ENCODE data around the gene CCM2. TPM values are rescaled to one million over a fixed set of nuclear protein-coding genes. Genes with fewer than 3 reads are reported as not detected.
"Not testable (repeated sequence)": the region's sequence is repeated elsewhere in the genome, so short reads cannot be mapped to it uniquely, and the experiment has no call there.

Gene CCM2
- total and polyA plus RNA-seq, 2 experiments from 2014 or later: 24.9 to 40.1 TPM

DNA sequence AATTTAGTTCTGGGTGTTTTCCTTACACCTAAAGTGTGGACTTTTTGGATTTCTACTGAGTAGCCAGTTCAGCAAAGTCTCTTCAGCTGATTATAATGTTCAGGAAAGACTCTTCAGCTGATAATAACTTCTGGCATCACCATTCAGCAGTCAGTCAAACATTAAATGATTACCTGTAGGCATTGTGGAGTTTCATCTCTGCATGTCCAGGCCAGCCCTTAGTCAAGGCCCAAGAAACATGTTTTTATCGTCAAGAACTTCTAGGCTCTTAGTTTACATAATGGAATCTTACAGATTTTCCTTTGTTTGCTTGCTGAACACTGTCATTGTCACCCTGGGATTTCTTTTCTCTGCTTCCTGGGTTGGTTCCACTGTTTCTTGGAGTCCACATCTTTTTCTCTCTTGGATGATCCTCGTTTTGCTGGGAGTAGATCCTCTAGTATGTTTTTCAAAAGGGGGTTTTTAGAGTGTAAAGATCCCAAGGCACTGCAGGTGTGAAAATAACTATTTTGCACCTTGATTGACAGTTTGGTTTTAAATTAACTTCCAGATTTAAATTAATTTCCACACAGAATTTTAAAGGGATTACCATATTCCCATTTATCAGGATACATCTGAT lies 24.2 kb downstream of the CCM2 start:
- DNase-seq (ENCODE audit: low spot score) (no peak), ATAC-seq (no peak)
- Histone ChIP-seq H3K4me3 (no peak overlapping the region), H2AFZ (no peak overlapping the region), H3K4me1 (ENCODE audit: insufficient read depth) (no peaks in the 10 kb centered on the region), H4K20me1 (replicated peaks; ENCODE audit: insufficient read depth) (peaks cover 22% of the 10 kb centered on the region; the same call in 1 of the 2 replicates), H3K27ac (ENCODE audit: low read depth) (no peak overlapping the region), H3K9me2 (ENCODE audit: insufficient read depth) (no peaks in the 10 kb centered on the region), H3K79me2 (replicated peaks; ENCODE audit: insufficient read depth) (peaks cover 41% of the 10 kb centered on the region), H3K36me3 (ENCODE audit: insufficient read depth) (no peaks in the 10 kb centered on the region), H3K4me2 (no peak overlapping the region), H3F3A (replicated peaks; ENCODE audit: low read depth) (no peaks in the 10 kb centered on the region), H3K27me3 (ENCODE audit: insufficient read depth) (no peaks in the 10 kb centered on the region)
- Mint-ChIP-seq H3K27me3 (ENCODE audit: insufficient read depth, low read depth, poor library complexity) (peaks cover 2% of the 10 kb centered on the region), H3K9me3 (peaks cover 3% of the 10 kb centered on the region; the same call in 1 of the 3 replicates), H3K36me3 (ENCODE audit: low read depth) (0 out of 3 replicates have a peak, but pooled peaks cover 2% of the 10 kb centered on the region), H3K4me1 (peaks cover 3% of the 10 kb centered on the region; the same call in 2 of the 3 replicates), H3K27ac (no peak overlapping the region), H3K4me3 (no peak overlapping the region)
- TF ChIP-seq, protein P1, sequence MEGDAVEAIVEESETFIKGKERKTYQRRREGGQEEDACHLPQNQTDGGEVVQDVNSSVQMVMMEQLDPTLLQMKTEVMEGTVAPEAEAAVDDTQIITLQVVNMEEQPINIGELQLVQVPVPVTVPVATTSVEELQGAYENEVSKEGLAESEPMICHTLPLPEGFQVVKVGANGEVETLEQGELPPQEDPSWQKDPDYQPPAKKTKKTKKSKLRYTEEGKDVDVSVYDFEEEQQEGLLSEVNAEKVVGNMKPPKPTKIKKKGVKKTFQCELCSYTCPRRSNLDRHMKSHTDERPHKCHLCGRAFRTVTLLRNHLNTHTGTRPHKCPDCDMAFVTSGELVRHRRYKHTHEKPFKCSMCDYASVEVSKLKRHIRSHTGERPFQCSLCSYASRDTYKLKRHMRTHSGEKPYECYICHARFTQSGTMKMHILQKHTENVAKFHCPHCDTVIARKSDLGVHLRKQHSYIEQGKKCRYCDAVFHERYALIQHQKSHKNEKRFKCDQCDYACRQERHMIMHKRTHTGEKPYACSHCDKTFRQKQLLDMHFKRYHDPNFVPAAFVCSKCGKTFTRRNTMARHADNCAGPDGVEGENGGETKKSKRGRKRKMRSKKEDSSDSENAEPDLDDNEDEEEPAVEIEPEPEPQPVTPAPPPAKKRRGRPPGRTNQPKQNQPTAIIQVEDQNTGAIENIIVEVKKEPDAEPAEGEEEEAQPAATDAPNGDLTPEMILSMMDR (conservative IDR thresholded peaks at IDR 0.05; ENCODE audit: low read depth in 2 of 2): no peak
- TF ChIP-seq CREB1 (CRISPR knock-in tag; IDR thresholded peaks at IDR 0.05; ENCODE audit: low read depth): no peak
- TF ChIP-seq STAT1 (IDR thresholded peaks at IDR 0.05; ENCODE audit: unreplicated experiment): no peak
- TF ChIP-seq, protein P2, sequence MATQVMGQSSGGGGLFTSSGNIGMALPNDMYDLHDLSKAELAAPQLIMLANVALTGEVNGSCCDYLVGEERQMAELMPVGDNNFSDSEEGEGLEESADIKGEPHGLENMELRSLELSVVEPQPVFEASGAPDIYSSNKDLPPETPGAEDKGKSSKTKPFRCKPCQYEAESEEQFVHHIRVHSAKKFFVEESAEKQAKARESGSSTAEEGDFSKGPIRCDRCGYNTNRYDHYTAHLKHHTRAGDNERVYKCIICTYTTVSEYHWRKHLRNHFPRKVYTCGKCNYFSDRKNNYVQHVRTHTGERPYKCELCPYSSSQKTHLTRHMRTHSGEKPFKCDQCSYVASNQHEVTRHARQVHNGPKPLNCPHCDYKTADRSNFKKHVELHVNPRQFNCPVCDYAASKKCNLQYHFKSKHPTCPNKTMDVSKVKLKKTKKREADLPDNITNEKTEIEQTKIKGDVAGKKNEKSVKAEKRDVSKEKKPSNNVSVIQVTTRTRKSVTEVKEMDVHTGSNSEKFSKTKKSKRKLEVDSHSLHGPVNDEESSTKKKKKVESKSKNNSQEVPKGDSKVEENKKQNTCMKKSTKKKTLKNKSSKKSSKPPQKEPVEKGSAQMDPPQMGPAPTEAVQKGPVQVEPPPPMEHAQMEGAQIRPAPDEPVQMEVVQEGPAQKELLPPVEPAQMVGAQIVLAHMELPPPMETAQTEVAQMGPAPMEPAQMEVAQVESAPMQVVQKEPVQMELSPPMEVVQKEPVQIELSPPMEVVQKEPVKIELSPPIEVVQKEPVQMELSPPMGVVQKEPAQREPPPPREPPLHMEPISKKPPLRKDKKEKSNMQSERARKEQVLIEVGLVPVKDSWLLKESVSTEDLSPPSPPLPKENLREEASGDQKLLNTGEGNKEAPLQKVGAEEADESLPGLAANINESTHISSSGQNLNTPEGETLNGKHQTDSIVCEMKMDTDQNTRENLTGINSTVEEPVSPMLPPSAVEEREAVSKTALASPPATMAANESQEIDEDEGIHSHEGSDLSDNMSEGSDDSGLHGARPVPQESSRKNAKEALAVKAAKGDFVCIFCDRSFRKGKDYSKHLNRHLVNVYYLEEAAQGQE (IDR thresholded peaks at IDR 0.05; ENCODE audit: unreplicated experiment): no peak
- TF ChIP-seq JUNB (IDR thresholded peaks at IDR 0.05; ENCODE audit: unreplicated experiment): no peak
- TF ChIP-seq, protein P3, sequence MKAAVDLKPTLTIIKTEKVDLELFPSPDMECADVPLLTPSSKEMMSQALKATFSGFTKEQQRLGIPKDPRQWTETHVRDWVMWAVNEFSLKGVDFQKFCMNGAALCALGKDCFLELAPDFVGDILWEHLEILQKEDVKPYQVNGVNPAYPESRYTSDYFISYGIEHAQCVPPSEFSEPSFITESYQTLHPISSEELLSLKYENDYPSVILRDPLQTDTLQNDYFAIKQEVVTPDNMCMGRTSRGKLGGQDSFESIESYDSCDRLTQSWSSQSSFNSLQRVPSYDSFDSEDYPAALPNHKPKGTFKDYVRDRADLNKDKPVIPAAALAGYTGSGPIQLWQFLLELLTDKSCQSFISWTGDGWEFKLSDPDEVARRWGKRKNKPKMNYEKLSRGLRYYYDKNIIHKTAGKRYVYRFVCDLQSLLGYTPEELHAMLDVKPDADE (IDR thresholded peaks at IDR 0.05): no peak

DNA sequence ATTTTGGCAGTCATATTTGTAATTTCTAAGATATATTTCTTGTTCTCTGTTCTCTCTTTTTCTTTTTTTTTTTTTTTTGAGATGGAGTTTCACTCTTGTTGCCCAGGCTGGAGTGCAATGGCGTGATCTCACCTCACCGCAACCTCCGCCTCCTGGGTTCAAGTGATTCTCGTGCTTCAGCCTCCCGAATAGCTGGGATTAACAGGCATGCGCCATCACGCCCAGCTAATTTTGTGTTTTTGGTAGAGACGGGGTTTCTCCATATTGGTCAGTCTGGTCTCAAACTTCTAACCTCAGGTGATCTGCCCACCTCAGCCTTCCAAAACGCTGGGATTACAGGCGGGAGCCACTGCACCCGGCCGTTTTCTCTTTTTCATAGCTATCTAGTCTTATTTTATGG lies 25.5 kb downstream of the CCM2 start:
- not testable (repeated sequence) for H3F3A ChIP-seq (replicated peaks; ENCODE audit: low read depth); H3K4me1 ChIP-seq (ENCODE audit: insufficient read depth); H2AFZ ChIP-seq; H3K27me3 ChIP-seq (ENCODE audit: insufficient read depth); H3K27me3 Mint-ChIP-seq (ENCODE audit: insufficient read depth, low read depth, poor library complexity); H3K27ac Mint-ChIP-seq; ATAC-seq; H3K4me3 ChIP-seq; H3K4me2 ChIP-seq; H3K4me3 Mint-ChIP-seq; DNase-seq (ENCODE audit: low spot score); H3K36me3 ChIP-seq (ENCODE audit: insufficient read depth); H3K4me1 Mint-ChIP-seq; H3K9me3 Mint-ChIP-seq; H3K9me2 ChIP-seq (ENCODE audit: insufficient read depth); H3K36me3 Mint-ChIP-seq (ENCODE audit: low read depth)
- peaks cover 50% of the 10 kb centered on the region for H3K79me2 ChIP-seq (replicated peaks; ENCODE audit: insufficient read depth)
- 0 out of 2 replicates have a peak overlapping the region, but pooled peaks have one; percentile 32 for H3K27ac ChIP-seq (ENCODE audit: low read depth)
- H4K20me1 ChIP-seq (replicated peaks; ENCODE audit: insufficient read depth): peaks cover 13% of the 10 kb centered on the region; the same call in 1 of the 2 replicates

Data from GM23338 (cell line).